Superior temporal gyrus (tissue), 1 donor: ENCODE data around the gene GTF2H4.
"Not testable (repeated sequence)": the region's sequence is repeated elsewhere in the genome, so short reads cannot be mapped to it uniquely, and the experiment has no call there.

Source experiments
- DNase-seq: peaks from one replicate; pipeline ENCODE4 v3.0.0-alpha.2; 2016; ENCODE audit errors: extremely low spot score

GTF2H4 gene

GRCh38 chr6:30894935-30895334 is 13.1 kb upstream of the GTF2H4 start:
- DNase-seq = no peak

- DNase-seq = no peak
Measured at GRCh38 chr6:30895343-30895742, 12.7 kb upstream of the GTF2H4 start.

GRCh38 chr6:30896541-30896940 is 11.5 kb upstream of the GTF2H4 start:
- no peak for DNase-seq

GRCh38 chr6:30897882-30898281 is 10.1 kb upstream of the GTF2H4 start:
- DNase-seq = no peak

GRCh38 chr6:30898750-30899360 is 9.2 kb upstream of the GTF2H4 start:
- DNase-seq = no peak

GRCh38 chr6:30900863-30901417 is 7.1 kb upstream of the GTF2H4 start:
- DNase-seq = no peak

GRCh38 chr6:30901436-30901835 is 6.6 kb upstream of the GTF2H4 start:
- DNase-seq = no peak

- DNase-seq = not testable (repeated sequence)
Measured at GRCh38 chr6:30902196-30902595, 5.8 kb upstream of the GTF2H4 start.

- DNase-seq = no peak
Measured at GRCh38 chr6:30902709-30903108, 5.3 kb upstream of the GTF2H4 start.

GRCh38 chr6:30903236-30903635 is 4.8 kb upstream of the GTF2H4 start:
- DNase-seq = no peak

- not testable (repeated sequence) for DNase-seq
Measured at GRCh38 chr6:30907290-30907757, 683 bp upstream of the GTF2H4 start.

GRCh38 chr6:30908700-30909099 is 693 bp downstream of the GTF2H4 start:
- no peak for DNase-seq

- DNase-seq = not testable (repeated sequence)
Measured at GRCh38 chr6:30910473-30910872, 2.5 kb downstream of the GTF2H4 start.

- no peak for DNase-seq
Measured at GRCh38 chr6:30912746-30913520, 4.9 kb downstream of the GTF2H4 start.

GRCh38 chr6:30913721-30914075 is 5.7 kb downstream of the GTF2H4 start:
- peak; percentile 10 for DNase-seq

- peak; percentile 95 for DNase-seq
Measured at GRCh38 chr6:30914076-30914853, 6.3 kb downstream of the GTF2H4 start, which contains the start of gene VARS2. VARS2 (plus strand) TSS chr6:30914238; CDS start chr6:30914837, 599 bp downstream.

- no peak for DNase-seq
Measured at GRCh38 chr6:30914854-30915590, 7.0 kb downstream of the GTF2H4 start.

GRCh38 chr6:30915591-30915946 is 7.6 kb downstream of the GTF2H4 start:
- DNase-seq = peak; percentile 90

GRCh38 chr6:30917041-30917440 is 9.0 kb downstream of the GTF2H4 start:
- no peak for DNase-seq

GRCh38 chr6:30917487-30917886 is 9.5 kb downstream of the GTF2H4 start:
- no peak for DNase-seq

- DNase-seq = no peak
Measured at GRCh38 chr6:30918670-30919069, 10.7 kb downstream of the GTF2H4 start.

GRCh38 chr6:30922447-30922852 is 14.4 kb downstream of the GTF2H4 start:
- no peak for DNase-seq
